SH-SY5Y (cell line): ENCODE measurements around the gene ARHGAP15.

Experiments
- GATA2 ChIP-seq: IDR thresholded peaks from 2 replicates; pipeline ENCODE4 v1.6.1; 2011; ENCODE audit warnings: mild to moderate bottlenecking, low read depth, low read length
- GATA3 ChIP-seq: IDR thresholded peaks from 2 replicates; pipeline ENCODE4 v1.6.1; 2011; ENCODE audit warnings: low read depth, mild to moderate bottlenecking, low read length, moderate library complexity

- TF ChIP-seq GATA3: no peak
- TF ChIP-seq GATA2: no peak
Measured at GRCh38 chr2:143640826-143641225, 511.6 kb downstream of the ARHGAP15 start.
